ENCODE results near the gene WAS. TPM values are rescaled to one million over a fixed set of nuclear protein-coding genes. Genes with fewer than 3 reads are reported as not detected.

Gene WAS
- polyA plus RNA-seq, 1 donor from 2014 or later: 1.0 TPM

GRCh38 chrX:48713847-48714246, 30.2 kb downstream of the WAS start:
- Histone ChIP-seq H3K36me3 (ENCODE audit: insufficient read depth, low read length) (no peaks in the 10 kb centered on the region), H3K9me3 (ENCODE audit: low read length) (no peaks in the 10 kb centered on the region), H3K4me3 (ENCODE audit: low read length) (no peak overlapping the region), H3F3A (ENCODE audit: insufficient read depth, low read length, poor library complexity, severe bottlenecking) (no peaks in the 10 kb centered on the region), H3K9ac (ENCODE audit: low read length) (no peak overlapping the region), H3K27me3 (ENCODE audit: insufficient read depth, low read depth, low read length) (no peaks in the 10 kb centered on the region), H3K79me2 (replicated peaks; ENCODE audit: insufficient read depth, low read length) (no peaks in the 10 kb centered on the region), H4K20me1 (ENCODE audit: insufficient read depth) (no peaks in the 10 kb centered on the region), H3K9me2 (ENCODE audit: insufficient read depth, low read length) (no peaks in the 10 kb centered on the region), H3K27ac (ENCODE audit: low read length) (no peak overlapping the region), H3K4me2 (ENCODE audit: low read length) (no peak overlapping the region), H2AFZ (ENCODE audit: low read depth, low read length) (no peak overlapping the region)
- TF ChIP-seq MXI1 (conservative IDR thresholded peaks at IDR 0.05; ENCODE audit: poor library complexity, severe bottlenecking) (no peak), REST (IDR thresholded peaks at IDR 0.05; ENCODE audit: borderline replicate concordance) (no peak)

- no peaks in the 10 kb centered on the region for H3K36me3 ChIP-seq (ENCODE audit: insufficient read depth, low read length)
- H3K79me2 ChIP-seq (replicated peaks; ENCODE audit: insufficient read depth, low read length): no peaks in the 10 kb centered on the region
- H4K20me1 ChIP-seq (ENCODE audit: insufficient read depth): no peaks in the 10 kb centered on the region
- H2AFZ ChIP-seq (ENCODE audit: low read depth, low read length): no peak overlapping the region
- no peak overlapping the region for H3K4me3 ChIP-seq (ENCODE audit: low read length)
- no peak overlapping the region for H3K9ac ChIP-seq (ENCODE audit: low read length)
- H3F3A ChIP-seq (ENCODE audit: insufficient read depth, low read length, poor library complexity, severe bottlenecking): no peaks in the 10 kb centered on the region
- H3K4me2 ChIP-seq (ENCODE audit: low read length): no peak overlapping the region
- H3K27ac ChIP-seq (ENCODE audit: low read length): no peak overlapping the region
- TF ChIP-seq EP300 (conservative IDR thresholded peaks at IDR 0.05; ENCODE audit: poor library complexity, severe bottlenecking) (no peak), REST (IDR thresholded peaks at IDR 0.05; ENCODE audit: borderline replicate concordance) (no peak), MXI1 (conservative IDR thresholded peaks at IDR 0.05; ENCODE audit: poor library complexity, severe bottlenecking) (no peak), EZH2 (IDR thresholded peaks at IDR 0.05; ENCODE audit: borderline replicate concordance, insufficient read depth, low read length, poor library complexity, severe bottlenecking) (no peak), SMC3 (conservative IDR thresholded peaks at IDR 0.05; ENCODE audit: poor library complexity) (no peak)
- H3K9me2 ChIP-seq (ENCODE audit: insufficient read depth, low read length): no peaks in the 10 kb centered on the region
- no peaks in the 10 kb centered on the region for H3K27me3 ChIP-seq (ENCODE audit: insufficient read depth, low read depth, low read length)
- no peaks in the 10 kb centered on the region for H3K9me3 ChIP-seq (ENCODE audit: low read length)
These were observed 31.0 kb downstream of the WAS start for GRCh38 chrX:48714573-48714972.

GRCh38 chrX:48715072-48715471, 31.5 kb downstream of the WAS start:
- TF ChIP-seq CTCF (IDR thresholded peaks at IDR 0.05; ENCODE audit: poor library complexity, severe bottlenecking) (no peak), EZH2 (IDR thresholded peaks at IDR 0.05; ENCODE audit: borderline replicate concordance, insufficient read depth, low read length, poor library complexity, severe bottlenecking) (no peak), REST (IDR thresholded peaks at IDR 0.05; ENCODE audit: borderline replicate concordance) (no peak), TAF1 (IDR thresholded peaks at IDR 0.05; ENCODE audit: low read depth) (no peak), EP300 (conservative IDR thresholded peaks at IDR 0.05; ENCODE audit: poor library complexity, severe bottlenecking) (no peak), MXI1 (conservative IDR thresholded peaks at IDR 0.05; ENCODE audit: poor library complexity, severe bottlenecking) (no peak), SMC3 (conservative IDR thresholded peaks at IDR 0.05; ENCODE audit: poor library complexity) (no peak), RAD21 (conservative IDR thresholded peaks at IDR 0.05) (no peak), POLR2AphosphoS5 (IDR thresholded peaks at IDR 0.05) (no peak)
- no peaks in the 10 kb centered on the region for H3K9me2 ChIP-seq (ENCODE audit: insufficient read depth, low read length)
- H3F3A ChIP-seq (ENCODE audit: insufficient read depth, low read length, poor library complexity, severe bottlenecking): no peaks in the 10 kb centered on the region
- H2AFZ ChIP-seq (ENCODE audit: low read depth, low read length): no peak overlapping the region
- H3K36me3 ChIP-seq (ENCODE audit: insufficient read depth, low read length): no peaks in the 10 kb centered on the region
- no peak overlapping the region for H3K27ac ChIP-seq (ENCODE audit: low read length)
- no peak overlapping the region for H3K4me3 ChIP-seq (ENCODE audit: low read length)
- no peak overlapping the region for H3K9ac ChIP-seq (ENCODE audit: low read length)
- H4K20me1 ChIP-seq (ENCODE audit: insufficient read depth): no peaks in the 10 kb centered on the region
- no peak overlapping the region for H3K4me2 ChIP-seq (ENCODE audit: low read length)
- H3K79me2 ChIP-seq (replicated peaks; ENCODE audit: insufficient read depth, low read length): no peaks in the 10 kb centered on the region
- H3K27me3 ChIP-seq (ENCODE audit: insufficient read depth, low read depth, low read length): no peaks in the 10 kb centered on the region
- no peaks in the 10 kb centered on the region for H3K9me3 ChIP-seq (ENCODE audit: low read length)

Measured in neural cell (in vitro differentiated cells).